ENCODE measurements around the gene SBF1.

Gene SBF1

GRCh38 chr22:50456466-50457234 is 18.2 kb downstream of the SBF1 start:
- H3K4me3 ChIP-seq (ENCODE audit: low read depth, low read length) = no peak overlapping the region

GRCh38 chr22:50456026-50456425 is 18.8 kb downstream of the SBF1 start:
- no peak overlapping the region for H3K4me3 ChIP-seq (ENCODE audit: low read depth, low read length)
- no peak for TF ChIP-seq CTCF (IDR thresholded peaks at IDR 0.05; ENCODE audit: borderline replicate concordance, insufficient read depth, low read depth, low read length)

More at GRCh38 chr22:50456466-50457234, 18.2 kb downstream of the SBF1 start:
- TF ChIP-seq CTCF (IDR thresholded peaks at IDR 0.05; ENCODE audit: borderline replicate concordance, insufficient read depth, low read depth, low read length) = peak; percentile 47

GRCh38 chr22:50455201-50455600 is 19.6 kb downstream of the SBF1 start:
- no peak for TF ChIP-seq CTCF (IDR thresholded peaks at IDR 0.05; ENCODE audit: borderline replicate concordance, insufficient read depth, low read depth, low read length)

GRCh38 chr22:50454556-50455075 is 20.2 kb downstream of the SBF1 start:
- H3K4me3 ChIP-seq (ENCODE audit: low read depth, low read length) = no peak overlapping the region
- no peak for TF ChIP-seq CTCF (IDR thresholded peaks at IDR 0.05; ENCODE audit: borderline replicate concordance, insufficient read depth, low read depth, low read length)

More at GRCh38 chr22:50455201-50455600, 19.6 kb downstream of the SBF1 start:
- H3K4me3 ChIP-seq (ENCODE audit: low read depth, low read length) = no peak overlapping the region

- no peak for TF ChIP-seq CTCF (IDR thresholded peaks at IDR 0.05; ENCODE audit: borderline replicate concordance, insufficient read depth, low read depth, low read length)
Observed at GRCh38 chr22:50452649-50453048, 22.2 kb downstream of the SBF1 start.

GRCh38 chr22:50447576-50448551 is 27.0 kb downstream of the SBF1 start:
- no peak for TF ChIP-seq CTCF (IDR thresholded peaks at IDR 0.05; ENCODE audit: borderline replicate concordance, insufficient read depth, low read depth, low read length)
- H3K4me3 ChIP-seq (ENCODE audit: low read depth, low read length) = no peak overlapping the region

More at GRCh38 chr22:50452649-50453048, 22.2 kb downstream of the SBF1 start:
- H3K4me3 ChIP-seq (ENCODE audit: low read depth, low read length) = no peak overlapping the region

Data from GM12875 (cell line).